CD14-positive monocyte (primary cell): ENCODE data around the gene HIVEP3. TPM values are rescaled to one million over a fixed set of nuclear protein-coding genes. Genes with fewer than 3 reads are reported as not detected.
A peak's percentile ranks its signal among the peaks of the same experiment; 100 is the strongest.

ENCODE experiments used
- DNase-seq, 3 donors: peaks; one replicate each; pipeline ENCODE4 v3.0.0-alpha.2; 2011 to 2022
- H2AFZ ChIP-seq: 2 replicates; pipeline ENCODE4 v1.6.0; 2012; ENCODE audit warnings: mild to moderate bottlenecking, low read depth, low read length, inconsistent platforms; ENCODE audit not compliant: insufficient read depth, poor library complexity, severe bottlenecking
- H3K27ac ChIP-seq, 2 donors: 1 replicate in 1 of 2; 2 replicates in 1 of 2; pipeline ENCODE4 v1.5.1; 2012 to 2013; ENCODE audit warnings: low read length in 2 of 2, control low read depth in 1 of 2, inconsistent platforms in 1 of 2, low read depth in 1 of 2, mild to moderate bottlenecking in 1 of 2
- H3K27me3 ChIP-seq, 2 donors: one replicate each; pipeline versions ENCODE4 v1.6.0 to v1.6.1; 2011 to 2013; ENCODE audit warnings: low read length in 2 of 2; ENCODE audit not compliant: control insufficient read depth in 2 of 2, insufficient read depth in 2 of 2
- H3K36me3 ChIP-seq, 2 donors: replicated peaks in 1 of 2; 1 replicate in 1 of 2; 2 replicates in 1 of 2; pipeline versions ENCODE4 v1.5.1 to v1.6.1; 2012 to 2013; ENCODE audit warnings: low read length in 2 of 2, control low read depth in 1 of 2, inconsistent platforms in 1 of 2, mild to moderate bottlenecking in 1 of 2; ENCODE audit not compliant: insufficient read depth in 2 of 2, control insufficient read depth in 1 of 2
- H3K4me1 ChIP-seq, 2 donors: 1 replicate in 1 of 2; 2 replicates in 1 of 2; pipeline versions ENCODE4 v1.5.1 to v1.6.1; 2012 to 2013; ENCODE audit warnings: low read length in 2 of 2, control low read depth in 1 of 2, inconsistent platforms in 1 of 2, mild to moderate bottlenecking in 1 of 2, moderate library complexity in 1 of 2; ENCODE audit not compliant: insufficient read depth in 2 of 2, control insufficient read depth in 1 of 2
- H3K4me2 ChIP-seq: replicated peaks from 2 replicates; pipeline ENCODE3; 2012; ENCODE audit warnings: low read length, moderate library complexity, mild to moderate bottlenecking; ENCODE audit not compliant: poor library complexity, severe bottlenecking; ENCODE audit errors: extremely low read depth
- H3K4me3 ChIP-seq, 3 experiments: fragments of 200-600 bp in 1 of 3; sonication (generic) in 1 of 3; replicated peaks in 1 of 3; 1 replicate in 2 of 3; 2 replicates in 1 of 3; pipeline ENCODE4 v1.5.1; 2011 to 2013; ENCODE audit warnings: low read length in 3 of 3, mild to moderate bottlenecking in 3 of 3, control low read depth in 2 of 3, low read depth in 2 of 3, inconsistent platforms in 1 of 3, moderate library complexity in 1 of 3
- H3K79me2 ChIP-seq: 2 replicates; pipeline ENCODE4 v1.6.0; 2012; ENCODE audit warnings: mild to moderate bottlenecking, control low read depth, inconsistent platforms, low read length, moderate library complexity; ENCODE audit not compliant: insufficient read depth
- H3K9ac ChIP-seq: 2 replicates; pipeline ENCODE4 v1.6.0; 2017; ENCODE audit warnings: low read length, mild to moderate bottlenecking; ENCODE audit not compliant: insufficient read depth, poor library complexity, severe bottlenecking
- H3K9me3 ChIP-seq, 2 donors: replicated peaks in 1 of 2; 1 replicate in 1 of 2; 2 replicates in 1 of 2; pipeline versions ENCODE4 v1.5.1 to v1.6.1; 2012 to 2013; ENCODE audit warnings: low read length in 2 of 2, control low read depth in 1 of 2; ENCODE audit not compliant: control insufficient read depth in 1 of 2, insufficient read depth in 1 of 2
- H4K20me1 ChIP-seq: 2 replicates; pipeline ENCODE4 v1.6.0; 2012; ENCODE audit warnings: mild to moderate bottlenecking, low read length, control low read depth, moderate library complexity; ENCODE audit not compliant: insufficient read depth
- H3K27ac Mint-ChIP-seq, 7 donors: one replicate each; pipeline ENCODE4 v1.8.0; 2020; ENCODE audit warnings: mild to moderate bottlenecking in 7 of 7, mixed read lengths in 7 of 7, moderate library complexity in 6 of 7, inconsistent platforms in 2 of 7
- H3K27me3 Mint-ChIP-seq, 3 donors: one replicate each; pipeline ENCODE4 v1.8.0; 2021 to 2022; ENCODE audit warnings: low read depth in 3 of 3, mild to moderate bottlenecking in 3 of 3, mixed read lengths in 3 of 3, moderate library complexity in 3 of 3, inconsistent platforms in 1 of 3
- H3K36me3 Mint-ChIP-seq, 2 donors: one replicate each; pipeline ENCODE4 v1.8.0; 2020; ENCODE audit warnings: mixed read lengths in 2 of 2, inconsistent platforms in 1 of 2, mild to moderate bottlenecking in 1 of 2
- H3K4me1 Mint-ChIP-seq: one replicate; pipeline ENCODE4 v1.8.0; 2020; ENCODE audit warnings: mild to moderate bottlenecking, mixed read lengths
- H3K4me3 Mint-ChIP-seq, 2 donors: one replicate each; pipeline ENCODE4 v1.8.0; 2020; ENCODE audit warnings: mild to moderate bottlenecking in 2 of 2, mixed read lengths in 2 of 2, moderate library complexity in 1 of 2
- H3K9me3 Mint-ChIP-seq, 7 donors: one replicate each; pipeline ENCODE4 v1.8.0; 2020 to 2022; ENCODE audit warnings: mixed read lengths in 7 of 7, mild to moderate bottlenecking in 6 of 7, moderate library complexity in 6 of 7, inconsistent platforms in 2 of 7
- CTCF ChIP-seq: fragments of 200-600 bp; IDR thresholded peaks from one replicate; pipeline ENCODE4 v1.8.0; 2022; ENCODE audit warnings: antibody characterized with exemption, mild to moderate bottlenecking
- WGBS: methylation state at CpG from one replicate; pipeline ENCODE4 v1.1.5; 2013; ENCODE audit warnings: missing lambda C conversion rate; ENCODE audit not compliant: insufficient coverage; 5-methylcytosine and 5-hydroxymethylcytosine counted together
- intact Hi-C, 2 donors: fragments of 100-400 bp; cut with micrococcal nuclease; formaldehyde crosslinking; loops; one replicate each; pipeline versions ENCODE4 v1.15.0 to v1.15.1; 2023
- polyA plus RNA-seq, 3 donors: library from polyadenylated mRNA; depleted of rRNA in 1 of 3; unstranded in 2 of 3; stranded (reverse) in 1 of 3; fragments of 300-500 nt in 2 of 3; fragments of >200 nt in 1 of 3; fragmentation: Illumina TruSeq in 2 of 3; gene quantifications; 1 replicate in 2 of 3; 2 replicates in 1 of 3; pipeline ENCODE4 v1.2.3, GENCODE V29; 2012 to 2021

The HIVEP3 gene
- polyA plus RNA-seq, 3 donors = 1.2 to 3.7 (median 1.8) TPM

- TF ChIP-seq CTCF = no peak
- H3K27me3 Mint-ChIP-seq = peaks cover 0 to 4% (median 4%) of the 10 kb centered on the region in 3 donors
- Histone ChIP-seq H3K79me2 (no peaks in the 10 kb centered on the region), H3K27me3 (no peaks in the 10 kb centered on the region), H3K4me1 (no peaks in the 10 kb centered on the region), H3K4me2 (no peak overlapping the region), H2AFZ (no peak overlapping the region), H3K4me3 (no peak overlapping the region), H3K36me3 (no peaks in the 10 kb centered on the region), H4K20me1 (no peaks in the 10 kb centered on the region), H3K27ac (no peak overlapping the region), H3K9me3 (no peaks in the 10 kb centered on the region), H3K9ac (no peak overlapping the region)
- intact Hi-C loops = loop anchor here in 1 of 2 donors (10.0 kb wide), 1 partner anchor 204 kb away; no protein-coding TSS in a partner anchor
- no peaks in the 10 kb centered on the region for H3K4me1 Mint-ChIP-seq
- no peak for DNase-seq
- WGBS = 100% methylated on average over 3 of the region's 3 CpGs
- no peak overlapping the region for H3K27ac Mint-ChIP-seq
- H3K36me3 Mint-ChIP-seq = no peaks in the 10 kb centered on the region
- no peak overlapping the region for H3K4me3 Mint-ChIP-seq
- no peaks in the 10 kb centered on the region for H3K9me3 Mint-ChIP-seq
Measured at GRCh38 chr1:41830726-41831125, 88.0 kb downstream of the HIVEP3 start.

GRCh38 chr1:41827991-41828570, 90.6 kb downstream of the HIVEP3 start:
- TF ChIP-seq CTCF = no peak
- H4K20me1 ChIP-seq = no peaks in the 10 kb centered on the region
- Mint-ChIP-seq H3K9me3 (no peaks in the 10 kb centered on the region), H3K36me3 (no peaks in the 10 kb centered on the region), H3K27me3 (peaks cover 0 to 7% (median 4%) of the 10 kb centered on the region in 3 donors), H3K27ac (peak overlapping the region in 1 of 7 donors; percentile 29), H3K4me3 (no peak overlapping the region), H3K4me1 (peaks cover 2% of the 10 kb centered on the region)
- DNase-seq = no peak
- no peak overlapping the region for H3K27ac ChIP-seq
- H3K4me3 ChIP-seq = no peak overlapping the region
- WGBS = 79% methylated on average over 2 of the region's 4 CpGs
- no peak overlapping the region for H2AFZ ChIP-seq
- no peaks in the 10 kb centered on the region for H3K79me2 ChIP-seq
- H3K4me2 ChIP-seq = no peak overlapping the region
- intact Hi-C loops = no loop called here
- no peaks in the 10 kb centered on the region for H3K36me3 ChIP-seq
- no peak overlapping the region for H3K9ac ChIP-seq
- no peaks in the 10 kb centered on the region for H3K27me3 ChIP-seq
- no peaks in the 10 kb centered on the region for H3K9me3 ChIP-seq
- H3K4me1 ChIP-seq = peaks cover 0 to 1% of the 10 kb centered on the region in 2 donors
